A549 (cell line): ENCODE results near the gene KLHL24. TPM values are rescaled to one million over a fixed set of nuclear protein-coding genes. Genes with fewer than 3 reads are reported as not detected.
A peak's percentile ranks its signal among the peaks of the same experiment; 100 is the strongest.

Experiments used
- ATAC-seq, 2 experiments: fragments of 200-7000 bp in 1 of 2; fragments of >200 bp in 1 of 2; cut with Nextera tagmentation in 1 of 2; cut with Tn5 transposase in 1 of 2; 3 replicates each; pipeline versions ENCODE4 v1.8.0 to v1.9.1; 2018 to 2020; ENCODE audit warnings: mild to moderate bottlenecking in 1 of 2, moderate library complexity in 1 of 2
- CTCF ChIA-PET: fragments of 300-600 bp; sonication (Branson Sonifier 250); formaldehyde crosslinking; extraction: SDS; loops from one replicate; lab custom pipeline; 2021; ENCODE audit warnings: antibody characterized with exemption, inconsistent platforms; lab: Yijun Ruan, JAX
- POLR2A ChIA-PET: fragments of 350-600 bp; formaldehyde crosslinking; extraction: SDS; loops from one replicate; lab custom pipeline; 2021; ENCODE audit warnings: antibody characterized with exemption, inconsistent platforms; lab: Yijun Ruan, JAX
- DNase-seq, 2 experiments: peaks; one replicate each; pipeline versions ENCODE4 v3.0.0 to v3.0.0-alpha.2; 2011 to 2016; ENCODE audit warnings: low read depth in 1 of 2, low spot score in 1 of 2
- FAIRE-seq: peaks from 2 replicates; lab custom pipeline; 2011; peaks lifted over from hg19 to GRCh38; lab: Jason Lieb, UNC
- H3K27ac ChIP-seq, 2 experiments: fragments of >200 bp; sonication (Bioruptor Twin); formaldehyde crosslinking; 3 replicates each; pipeline ENCODE4 v1.5.1; 2016 to 2017
- H3K4me1 ChIP-seq: fragments of >200 bp; sonication (Bioruptor Twin); formaldehyde crosslinking; 3 replicates; pipeline ENCODE4 v1.6.1; 2016
- H3K4me2 ChIP-seq: fragments of >200 bp; sonication (Bioruptor Twin); formaldehyde crosslinking; 3 replicates; pipeline ENCODE4 v1.6.1; 2016
- H3K4me3 ChIP-seq: fragments of >200 bp; sonication (Bioruptor Twin); formaldehyde crosslinking; 3 replicates; pipeline ENCODE4 v1.5.1; 2016
- H3K9me3 ChIP-seq: fragments of >200 bp; sonication (Bioruptor Twin); formaldehyde crosslinking; 3 replicates; pipeline ENCODE4 v1.6.1; 2016
- BHLHE40 ChIP-seq: IDR thresholded peaks from 2 replicates; pipeline ENCODE4 v1.6.1; 2012; ENCODE audit warnings: low read depth, low read length, inconsistent platforms
- CHD4 ChIP-seq: fragments of 200-600 bp; sonication (generic); IDR thresholded peaks from 2 replicates; pipeline ENCODE4 v1.6.1; 2016; ENCODE audit warnings: antibody characterized with exemption, mild to moderate bottlenecking, borderline replicate concordance
- FOSB ChIP-seq: fragments of 250-450 bp; sonication (Bioruptor Pico); IDR thresholded peaks from 2 replicates; pipeline ENCODE4 v1.5.0; 2020; ENCODE audit warnings: mild to moderate bottlenecking, moderate library complexity
- FOSL2 ChIP-seq, 2 experiments: fragments of 450-650 bp in 1 of 2; fragments of >200 bp in 1 of 2; sonication (Bioruptor Twin) in 1 of 2; formaldehyde crosslinking; IDR thresholded peaks; 2 replicates each; pipeline versions ENCODE4 v1.5.0 to v1.6.1; 2016 to 2020; ENCODE audit warnings: mild to moderate bottlenecking in 1 of 2, moderate library complexity in 1 of 2
- GATA3 ChIP-seq: IDR thresholded peaks from 2 replicates; pipeline ENCODE4 v1.6.1; 2012; ENCODE audit warnings: borderline replicate concordance
- HDAC2 ChIP-seq: fragments of 200-600 bp; sonication (generic); IDR thresholded peaks from 2 replicates; pipeline ENCODE4 v1.6.1; 2016
- HOXA7 ChIP-seq: fragments of 250-450 bp; sonication (Bioruptor Pico); IDR thresholded peaks from 2 replicates; pipeline ENCODE4 v1.5.0; 2020; ENCODE audit warnings: mild to moderate bottlenecking, moderate library complexity
- HOXB13 ChIP-seq: fragments of 250-450 bp; sonication (Bioruptor Pico); IDR thresholded peaks from 2 replicates; pipeline ENCODE4 v1.5.0; 2020; ENCODE audit warnings: low read depth, mild to moderate bottlenecking, moderate library complexity
- JUN ChIP-seq, 2 experiments: fragments of >200 bp; sonication (Bioruptor Twin); formaldehyde crosslinking; IDR thresholded peaks; 2 replicates in 1 of 2; 3 replicates in 1 of 2; pipeline ENCODE4 v1.6.1; 2016 to 2017
- KDM1A ChIP-seq: fragments of 200-600 bp; sonication (generic); IDR thresholded peaks from 2 replicates; pipeline ENCODE4 v1.6.1; 2016; ENCODE audit warnings: low read depth, mild to moderate bottlenecking
- MYC ChIP-seq: IDR thresholded peaks from 2 replicates; pipeline ENCODE4 v1.6.1; 2012; ENCODE audit warnings: mild to moderate bottlenecking, inconsistent platforms, low read length, improper control_type of control experiment, borderline replicate concordance
- NPAS2 ChIP-seq: fragments of 250-450 bp; sonication (Bioruptor Pico); IDR thresholded peaks from 2 replicates; pipeline ENCODE4 v1.8.0; 2022; ENCODE audit warnings: mild to moderate bottlenecking, moderate library complexity, borderline replicate concordance
- PHF8 ChIP-seq: fragments of 200-600 bp; sonication (generic); IDR thresholded peaks from 2 replicates; pipeline ENCODE4 v1.6.1; 2016; ENCODE audit warnings: low read depth, mild to moderate bottlenecking, antibody characterized with exemption, moderate library complexity, borderline replicate concordance
- POLR2A ChIP-seq: IDR thresholded peaks from 2 replicates; pipeline ENCODE4 v1.6.1; 2012; ENCODE audit warnings: mild to moderate bottlenecking, low read length
- SREBF2 ChIP-seq: fragments of 450-650 bp; IDR thresholded peaks from 2 replicates; pipeline ENCODE4 v1.6.1; 2014; ENCODE audit warnings: mild to moderate bottlenecking, moderate library complexity
- TP53 ChIP-seq: fragments of 250-450 bp; sonication (Bioruptor Pico); IDR thresholded peaks from 2 replicates; pipeline ENCODE4 v1.5.0; 2021; ENCODE audit warnings: mild to moderate bottlenecking, moderate library complexity
- ZC3H11A ChIP-seq: fragments of 450-650 bp; IDR thresholded peaks from 2 replicates; pipeline ENCODE4 v1.6.1; 2014; ENCODE audit warnings: antibody characterized with exemption, mild to moderate bottlenecking
- ZSCAN20 ChIP-seq: fragments of 250-450 bp; sonication (Bioruptor Pico); IDR thresholded peaks from 2 replicates; pipeline ENCODE4 v1.8.0; 2022; ENCODE audit warnings: mild to moderate bottlenecking, moderate library complexity
- WGBS: methylation state at CpG from one replicate; pipeline ENCODE4 v1.1.6; 2017; ENCODE audit errors: missing lambda C conversion rate; 5-methylcytosine and 5-hydroxymethylcytosine counted together
- polyA plus RNA-seq, 4 experiments: library from polyadenylated mRNA; depleted of rRNA in 3 of 4; stranded (reverse); fragments of >200 nt; fragmentation: RNase III in 1 of 4; extraction: RNeasy Plus Mini Kit Qiagen cat#74134 plus additional on column Dnase treatment in 1 of 4; gene quantifications; 2 replicates in 3 of 4; 3 replicates in 1 of 4; pipeline ENCODE4 v1.2.3, GENCODE V29; 2011 to 2017
- TF ChIP-seq, protein P1 (sequence below): fragments of 150-350 bp; IDR thresholded peaks from 2 replicates; pipeline ENCODE4 v1.6.1; 2014; ENCODE audit warnings: low read depth, mild to moderate bottlenecking, low read length
- TF ChIP-seq, protein P2 (sequence below): fragments of >200 bp; sonication (Bioruptor Twin); formaldehyde crosslinking; IDR thresholded peaks from 2 replicates; pipeline ENCODE4 v1.6.1; 2016
- TF ChIP-seq, protein P3 (sequence below): IDR thresholded peaks from 2 replicates; pipeline ENCODE4 v1.6.1; 2012; ENCODE audit warnings: low read depth, borderline replicate concordance
- TF ChIP-seq, protein P4 (sequence below): IDR thresholded peaks from 2 replicates; pipeline ENCODE4 v1.6.1; 2012
- TF ChIP-seq, protein P5 (sequence below): fragments of >200 bp; sonication (Bioruptor Twin); formaldehyde crosslinking; IDR thresholded peaks from 3 replicates; pipeline ENCODE4 v1.6.1; 2016
- TF ChIP-seq, protein P6 (sequence below): fragments of 250-450 bp; sonication (Bioruptor Pico); IDR thresholded peaks from 2 replicates; pipeline ENCODE4 v1.5.0; 2021; ENCODE audit warnings: mild to moderate bottlenecking, moderate library complexity, borderline replicate concordance

KLHL24 gene
- polyA plus RNA-seq, 2 of the 4 experiments (the other 2 are of a cell fraction), result 4.0 to 11.9 TPM

DNA sequence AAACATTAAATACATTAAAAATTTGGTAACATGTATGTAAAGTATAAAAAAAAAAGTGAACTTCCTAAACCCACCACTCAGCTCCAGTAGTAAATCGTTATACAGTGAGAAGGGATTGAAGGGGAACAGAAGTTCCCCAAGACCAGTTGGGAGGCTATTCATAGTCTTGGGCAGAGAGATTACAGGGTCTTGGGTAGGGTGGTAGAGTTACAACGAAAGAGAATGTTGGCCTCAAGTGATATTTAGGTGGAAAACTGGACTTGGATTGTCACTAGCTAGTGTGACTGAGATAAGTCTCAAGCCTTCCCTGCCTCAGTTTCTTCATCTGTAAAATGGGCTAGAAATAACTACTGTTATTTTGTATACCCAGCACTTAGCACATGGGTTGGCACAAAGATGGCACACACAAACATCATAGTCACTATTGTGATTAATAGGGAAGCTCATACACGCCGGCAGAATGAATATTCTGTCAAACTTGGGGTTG lies 61.7 kb downstream of the KLHL24 start:
- Histone ChIP-seq H3K4me1 (peaks cover 15% of the 10 kb centered on the region; the same call in 2 of the 3 replicates), H3K9me3 (no peaks in the 10 kb centered on the region), H3K4me3 (peak overlapping the region; percentile 85), H3K27ac (peak overlapping the region; percentile 84 to 96), H3K4me2 (peak overlapping the region; percentile 40)
- CTCF ChIA-PET, result interaction anchor here (1.1 to 1.2 kb wide), 2 partner anchors 193 to 228 kb away, joined by 3 read pairs; no protein-coding TSS in a partner anchor
- FAIRE-seq, result no peak
- WGBS, result 43% methylated on average over 4 of the region's 4 CpGs
- no peak for DNase-seq
- TF ChIP-seq HDAC2 (0 out of 2 replicates have a peak, but pooled peaks have one; percentile 58), HOXA7 (CRISPR knock-in tag) (no peak), CHD4 (peak; percentile 67; the same call in 1 of the 2 replicates), PHF8 (peak; percentile 39; the same call in 1 of the 2 replicates), NPAS2 (CRISPR knock-in tag) (no peak), KDM1A (peak; percentile 87; the same call in 1 of the 2 replicates)
- ATAC-seq, result no peak
- POLR2A ChIA-PET, result interaction anchor here (0.6 to 1.4 kb wide), 7 partner anchors 8 to 217 kb away, joined by 3 to 17 read pairs (median 3); partner anchors contain the start of genes KLHL24 and PARL

DNA sequence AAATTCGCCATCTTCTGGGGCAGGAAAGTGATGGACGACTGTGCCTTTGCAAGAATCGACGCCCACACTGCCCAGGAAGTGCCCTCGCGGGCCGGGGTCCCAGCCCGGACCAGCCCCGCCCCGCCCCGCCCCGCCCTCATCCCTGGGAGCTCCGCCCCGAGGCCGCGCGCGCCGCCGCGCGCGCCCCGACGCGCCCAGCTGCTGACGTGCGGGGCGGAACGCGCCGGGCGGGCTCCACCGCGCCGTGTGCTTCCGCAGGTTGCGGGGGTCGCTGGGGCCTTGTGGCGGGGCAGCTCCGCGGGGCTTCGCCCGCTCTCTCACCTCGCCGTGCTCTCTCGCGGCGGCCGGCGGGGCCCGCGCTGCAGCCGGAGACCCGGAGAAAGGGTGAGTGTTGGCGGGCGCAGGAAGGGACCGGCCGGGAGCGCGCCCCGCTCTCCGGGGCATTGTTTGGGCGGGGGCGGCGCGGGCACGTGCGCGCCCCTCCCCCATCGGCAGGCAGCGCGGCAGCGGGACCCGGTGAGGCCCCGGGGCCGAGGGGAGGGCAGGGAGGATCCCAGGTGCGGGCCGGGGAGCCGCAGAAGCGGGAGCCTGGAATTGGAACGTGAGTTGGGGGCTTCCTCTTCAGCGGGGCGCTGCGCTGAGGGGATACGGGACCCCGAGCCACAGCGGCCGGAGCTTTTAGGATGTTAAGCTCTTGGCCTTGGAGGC lies 62.3 kb downstream of the KLHL24 start, which contains the start of gene YEATS2:
Gene YEATS2 (plus strand): TSS at position 188 of the 708 bp plus-strand sequence. CDS start 17,366 bp downstream, outside the sequence.
- Histone ChIP-seq H3K4me3 (peak within 1 kb of the TSS; percentile 85), H3K27ac (peak within 1 kb of the TSS; percentile 84 to 96), H3K4me1 (peaks cover 15% of the 10 kb centered on the region; the same call in 2 of the 3 replicates), H3K9me3 (no peaks in the 10 kb centered on the region), H3K4me2 (peak within 1 kb of the TSS; percentile 86)
- DNase-seq (peak; percentile 68 to 76), FAIRE-seq (no peak), ATAC-seq (peak; percentile 85 to 91)
- WGBS, result 0% methylated on average over 7 of the region's 89 CpGs
- TF ChIP-seq HOXB13 (no peak), ZSCAN20 (CRISPR knock-in tag) (no peak), GATA3 (no peak), KDM1A (no peak), SREBF2 (no peak), FOSL2 (IDR thresholded peaks at IDR 0.05) (no peak), FOSL2 (CRISPR knock-in tag; IDR thresholded peaks at IDR 0.05) (no peak), MYC (peak; percentile 69; the same call in 1 of the 2 replicates), POLR2A (peak; percentile 73), BHLHE40 (peak; percentile 61; the same call in 1 of the 2 replicates), FOSB (CRISPR knock-in tag) (no peak), JUN (IDR thresholded peaks at IDR 0.05) (peak; percentile 45 to 57; a peak in 3 of 5 replicates), PHF8 (0 out of 2 replicates have a peak, but pooled peaks have one; percentile 46), TP53 (no peak), ZC3H11A (no peak)
- TF ChIP-seq, protein P1, sequence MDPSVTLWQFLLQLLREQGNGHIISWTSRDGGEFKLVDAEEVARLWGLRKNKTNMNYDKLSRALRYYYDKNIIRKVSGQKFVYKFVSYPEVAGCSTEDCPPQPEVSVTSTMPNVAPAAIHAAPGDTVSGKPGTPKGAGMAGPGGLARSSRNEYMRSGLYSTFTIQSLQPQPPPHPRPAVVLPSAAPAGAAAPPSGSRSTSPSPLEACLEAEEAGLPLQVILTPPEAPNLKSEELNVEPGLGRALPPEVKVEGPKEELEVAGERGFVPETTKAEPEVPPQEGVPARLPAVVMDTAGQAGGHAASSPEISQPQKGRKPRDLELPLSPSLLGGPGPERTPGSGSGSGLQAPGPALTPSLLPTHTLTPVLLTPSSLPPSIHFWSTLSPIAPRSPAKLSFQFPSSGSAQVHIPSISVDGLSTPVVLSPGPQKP, result no peak
- TF ChIP-seq, protein P2, sequence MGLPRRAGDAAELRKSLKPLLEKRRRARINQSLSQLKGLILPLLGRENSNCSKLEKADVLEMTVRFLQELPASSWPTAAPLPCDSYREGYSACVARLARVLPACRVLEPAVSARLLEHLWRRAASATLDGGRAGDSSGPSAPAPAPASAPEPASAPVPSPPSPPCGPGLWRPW, result no peak
- TF ChIP-seq, protein P3, sequence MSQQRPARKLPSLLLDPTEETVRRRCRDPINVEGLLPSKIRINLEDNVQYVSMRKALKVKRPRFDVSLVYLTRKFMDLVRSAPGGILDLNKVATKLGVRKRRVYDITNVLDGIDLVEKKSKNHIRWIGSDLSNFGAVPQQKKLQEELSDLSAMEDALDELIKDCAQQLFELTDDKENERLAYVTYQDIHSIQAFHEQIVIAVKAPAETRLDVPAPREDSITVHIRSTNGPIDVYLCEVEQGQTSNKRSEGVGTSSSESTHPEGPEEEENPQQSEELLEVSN, result no peak
- TF ChIP-seq, protein P4, sequence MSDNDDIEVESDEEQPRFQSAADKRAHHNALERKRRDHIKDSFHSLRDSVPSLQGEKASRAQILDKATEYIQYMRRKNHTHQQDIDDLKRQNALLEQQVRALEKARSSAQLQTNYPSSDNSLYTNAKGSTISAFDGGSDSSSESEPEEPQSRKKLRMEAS, result peak; percentile 69; the same call in 1 of the 2 replicates
- TF ChIP-seq, protein P5, sequence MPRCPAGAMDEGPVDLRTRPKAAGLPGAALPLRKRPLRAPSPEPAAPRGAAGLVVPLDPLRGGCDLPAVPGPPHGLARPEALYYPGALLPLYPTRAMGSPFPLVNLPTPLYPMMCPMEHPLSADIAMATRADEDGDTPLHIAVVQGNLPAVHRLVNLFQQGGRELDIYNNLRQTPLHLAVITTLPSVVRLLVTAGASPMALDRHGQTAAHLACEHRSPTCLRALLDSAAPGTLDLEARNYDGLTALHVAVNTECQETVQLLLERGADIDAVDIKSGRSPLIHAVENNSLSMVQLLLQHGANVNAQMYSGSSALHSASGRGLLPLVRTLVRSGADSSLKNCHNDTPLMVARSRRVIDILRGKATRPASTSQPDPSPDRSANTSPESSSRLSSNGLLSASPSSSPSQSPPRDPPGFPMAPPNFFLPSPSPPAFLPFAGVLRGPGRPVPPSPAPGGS, result peak; percentile 76; the same call in 1 of the 3 replicates
- TF ChIP-seq, protein P6, sequence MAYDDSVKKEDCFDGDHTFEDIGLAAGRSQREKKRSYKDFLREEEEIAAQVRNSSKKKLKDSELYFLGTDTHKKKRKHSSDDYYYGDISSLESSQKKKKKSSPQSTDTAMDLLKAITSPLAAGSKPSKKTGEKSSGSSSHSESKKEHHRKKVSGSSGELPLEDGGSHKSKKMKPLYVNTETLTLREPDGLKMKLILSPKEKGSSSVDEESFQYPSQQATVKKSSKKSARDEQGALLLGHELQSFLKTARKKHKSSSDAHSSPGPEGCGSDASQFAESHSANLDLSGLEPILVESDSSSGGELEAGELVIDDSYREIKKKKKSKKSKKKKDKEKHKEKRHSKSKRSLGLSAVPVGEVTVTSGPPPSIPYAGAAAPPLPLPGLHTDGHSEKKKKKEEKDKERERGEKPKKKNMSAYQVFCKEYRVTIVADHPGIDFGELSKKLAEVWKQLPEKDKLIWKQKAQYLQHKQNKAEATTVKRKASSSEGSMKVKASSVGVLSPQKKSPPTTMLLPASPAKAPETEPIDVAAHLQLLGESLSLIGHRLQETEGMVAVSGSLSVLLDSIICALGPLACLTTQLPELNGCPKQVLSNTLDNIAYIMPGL (CRISPR knock-in tag), result no peak
- ChIA-PET CTCF (interaction anchor here (0.6 to 1.1 kb wide), 2 partner anchors 194 to 252 kb away, joined by 3 to 4 read pairs; no protein-coding TSS in a partner anchor), POLR2A (interaction anchor here (0.6 to 1.4 kb wide), 8 partner anchors 9 to 590 kb away, joined by 3 to 17 read pairs (median 3); partner anchors contain the start of genes KLHL24 and PARL)
